Measurements from ENCODE around the gene FBXL16. TPM values are rescaled to one million over a fixed set of nuclear protein-coding genes. Genes with fewer than 3 reads are reported as not detected.

Gene FBXL16
- total RNA-seq, 1 donor from 2014 or later, result 0.75 TPM

GRCh38 chr16:678209-678857 lies 27.3 kb downstream of the FBXL16 start:
- Mint-ChIP-seq H3K9me3 (no peaks in the 10 kb centered on the region), H3K4me1 (peaks cover 39% of the 10 kb centered on the region), H3K36me3 (ENCODE audit: low read depth) (peaks cover 25% of the 10 kb centered on the region), H3K4me3 (no peak overlapping the region), H3K27ac (no peak overlapping the region), H3K27me3 (peaks cover 9% of the 10 kb centered on the region)
- DNase-seq (no peak), ATAC-seq (ENCODE audit: low read depth) (no peak)
- POLR2A ChIA-PET, result interaction anchor here (3.9 to 4.5 kb wide), 2 partner anchors 9 to 12 kb away, joined by 31 to 41 read pairs; partner anchors contain the start of genes RHOT2 and WDR24
- CTCF ChIA-PET, result interaction anchor here (1.2 kb wide), 1 partner anchor 11 kb away, joined by 3 read pairs; the partner anchor contains the start of gene RHOT2
- TF ChIP-seq, protein P1, sequence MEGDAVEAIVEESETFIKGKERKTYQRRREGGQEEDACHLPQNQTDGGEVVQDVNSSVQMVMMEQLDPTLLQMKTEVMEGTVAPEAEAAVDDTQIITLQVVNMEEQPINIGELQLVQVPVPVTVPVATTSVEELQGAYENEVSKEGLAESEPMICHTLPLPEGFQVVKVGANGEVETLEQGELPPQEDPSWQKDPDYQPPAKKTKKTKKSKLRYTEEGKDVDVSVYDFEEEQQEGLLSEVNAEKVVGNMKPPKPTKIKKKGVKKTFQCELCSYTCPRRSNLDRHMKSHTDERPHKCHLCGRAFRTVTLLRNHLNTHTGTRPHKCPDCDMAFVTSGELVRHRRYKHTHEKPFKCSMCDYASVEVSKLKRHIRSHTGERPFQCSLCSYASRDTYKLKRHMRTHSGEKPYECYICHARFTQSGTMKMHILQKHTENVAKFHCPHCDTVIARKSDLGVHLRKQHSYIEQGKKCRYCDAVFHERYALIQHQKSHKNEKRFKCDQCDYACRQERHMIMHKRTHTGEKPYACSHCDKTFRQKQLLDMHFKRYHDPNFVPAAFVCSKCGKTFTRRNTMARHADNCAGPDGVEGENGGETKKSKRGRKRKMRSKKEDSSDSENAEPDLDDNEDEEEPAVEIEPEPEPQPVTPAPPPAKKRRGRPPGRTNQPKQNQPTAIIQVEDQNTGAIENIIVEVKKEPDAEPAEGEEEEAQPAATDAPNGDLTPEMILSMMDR (IDR thresholded peaks at IDR 0.05), result no peak
- intact Hi-C loops (cut with micrococcal nuclease), result loop anchor here (2.0 kb wide), 1 partner anchor 18 kb away; no protein-coding TSS in a partner anchor

DNA sequence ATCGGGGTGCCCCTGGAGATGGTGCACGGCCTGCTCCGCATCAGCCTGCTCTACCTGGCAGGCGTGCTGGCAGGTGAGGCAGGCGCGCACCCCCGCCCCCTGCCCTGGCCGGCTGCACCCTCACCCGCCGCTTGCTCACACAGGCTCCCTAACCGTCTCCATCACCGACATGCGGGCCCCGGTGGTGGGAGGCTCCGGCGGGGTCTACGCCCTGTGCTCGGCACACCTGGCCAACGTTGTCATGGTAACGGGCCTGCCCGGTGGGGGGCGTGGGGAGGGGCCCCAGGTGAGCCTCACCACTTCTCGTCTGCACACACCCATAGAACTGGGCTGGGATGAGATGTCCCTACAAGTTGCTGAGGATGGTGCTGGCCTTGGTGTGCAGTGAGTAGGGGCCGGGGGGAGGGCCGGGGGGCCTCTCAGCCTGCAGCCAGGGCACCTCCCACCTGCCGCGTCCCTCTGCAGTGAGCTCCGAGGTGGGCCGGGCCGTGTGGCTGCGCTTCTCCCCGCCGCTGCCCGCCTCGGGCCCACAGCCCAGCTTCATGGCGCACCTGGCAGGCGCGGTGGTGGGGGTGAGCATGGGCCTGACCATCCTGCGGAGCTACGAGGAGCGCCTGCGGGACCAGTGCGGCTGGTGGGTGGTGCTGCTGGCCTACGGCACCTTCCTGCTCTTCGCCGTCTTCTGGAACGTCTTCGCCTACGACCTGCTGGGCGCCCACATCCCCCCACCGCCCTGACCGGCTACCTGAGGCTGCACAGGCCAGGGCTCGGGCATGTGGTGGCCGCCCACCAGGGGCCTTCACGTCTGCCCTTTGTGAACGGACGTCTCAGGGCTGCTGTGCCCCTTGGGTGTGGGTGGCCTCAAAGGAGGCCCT lies 28.0 kb downstream of the FBXL16 start:
- ChIA-PET POLR2A (no interaction called here), CTCF (interaction anchor here (1.2 kb wide), 1 partner anchor 10 kb away, joined by 3 read pairs; the partner anchor contains the start of gene RHOT2)
- Mint-ChIP-seq H3K36me3 (ENCODE audit: low read depth) (peaks cover 27% of the 10 kb centered on the region), H3K4me3 (no peak overlapping the region), H3K9me3 (no peaks in the 10 kb centered on the region), H3K27me3 (peaks cover 9% of the 10 kb centered on the region), H3K27ac (no peak overlapping the region), H3K4me1 (peaks cover 32% of the 10 kb centered on the region)
- no peak for DNase-seq
- TF ChIP-seq, protein P1 (IDR thresholded peaks at IDR 0.05), result no peak
- no peak for ATAC-seq (ENCODE audit: low read depth)
- intact Hi-C loops (cut with micrococcal nuclease), result loop anchor here (2.0 kb wide), 1 partner anchor 17 kb away; no protein-coding TSS in a partner anchor

DNA sequence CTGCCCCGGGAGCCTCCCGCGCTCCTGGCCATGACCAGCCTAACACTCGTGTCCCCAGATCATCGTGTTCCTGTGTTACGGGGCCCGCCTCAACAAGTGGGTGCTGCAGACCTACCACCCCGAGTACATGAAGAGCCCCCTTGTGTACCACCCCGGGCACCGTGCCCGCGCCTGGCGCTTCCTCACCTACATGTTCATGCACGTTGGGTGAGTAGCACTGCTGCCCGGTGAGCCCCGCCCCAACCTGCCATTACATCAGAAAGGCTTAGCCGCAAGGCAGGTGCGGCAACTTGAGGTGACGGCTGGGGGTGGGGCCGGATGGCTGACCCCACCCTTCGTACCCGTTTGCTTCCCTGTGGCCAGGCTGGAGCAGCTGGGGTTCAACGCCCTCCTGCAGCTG lies 28.7 kb downstream of the FBXL16 start:
- Mint-ChIP-seq H3K27ac (no peak overlapping the region), H3K9me3 (no peaks in the 10 kb centered on the region), H3K27me3 (peaks cover 9% of the 10 kb centered on the region), H3K4me1 (peaks cover 26% of the 10 kb centered on the region), H3K4me3 (no peak overlapping the region), H3K36me3 (ENCODE audit: low read depth) (peaks cover 25% of the 10 kb centered on the region)
- ATAC-seq (ENCODE audit: low read depth) (no peak), DNase-seq (no peak)
- intact Hi-C loops (cut with micrococcal nuclease), result no loop called here
- TF ChIP-seq, protein P1 (IDR thresholded peaks at IDR 0.05), result no peak
- CTCF ChIA-PET, result no interaction called here
- POLR2A ChIA-PET, result interaction anchor here (1.1 to 2.4 kb wide), 2 partner anchors 9 to 13 kb away, joined by 4 to 12 read pairs; partner anchors contain the start of genes RHOT2 and WDR24

DNA sequence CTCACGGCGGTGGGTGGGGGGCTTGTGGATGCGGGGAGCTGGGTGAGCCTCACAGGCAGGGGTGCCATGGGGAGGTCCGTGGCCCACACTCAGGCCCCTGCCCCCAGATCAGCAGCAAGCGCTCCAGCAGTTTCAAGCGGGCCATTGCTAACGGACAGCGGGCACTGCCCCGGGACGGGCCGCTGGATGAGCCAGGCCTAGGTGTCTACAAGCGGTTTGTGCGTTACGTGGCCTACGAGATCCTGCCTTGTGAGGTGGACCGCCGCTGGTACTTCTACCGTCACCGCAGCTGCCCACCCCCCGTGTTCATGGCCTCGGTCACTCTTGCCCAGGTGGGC lies 29.1 kb downstream of the FBXL16 start:
- H3K27ac Mint-ChIP-seq, result no peak overlapping the region
- H3K4me1 Mint-ChIP-seq, result peaks cover 22% of the 10 kb centered on the region
- no peak overlapping the region for H3K4me3 Mint-ChIP-seq
- DNase-seq (no peak), ATAC-seq (ENCODE audit: low read depth) (no peak)
- peaks cover 9% of the 10 kb centered on the region for H3K27me3 Mint-ChIP-seq
- intact Hi-C loops (cut with micrococcal nuclease), result no loop called here
- TF ChIP-seq, protein P1 (IDR thresholded peaks at IDR 0.05), result no peak
- peaks cover 25% of the 10 kb centered on the region for H3K36me3 Mint-ChIP-seq (ENCODE audit: low read depth)
- ChIA-PET CTCF (no interaction called here), POLR2A (interaction anchor here (0.6 to 2.4 kb wide), 4 partner anchors 9 to 130 kb away, joined by 3 to 12 read pairs (median 4); partner anchors contain the start of genes RHOT2 and WDR24)
- no peaks in the 10 kb centered on the region for H3K9me3 Mint-ChIP-seq
